ENCODE measurements around the gene TAF13. TPM values are rescaled to one million over a fixed set of nuclear protein-coding genes. Genes with fewer than 3 reads are reported as not detected.

The TAF13 gene
- 63.5 and 69.0 TPM in 2 replicates for total RNA-seq

GRCh38 chr1:109075531-109076490, at the start of gene TAF13:
Gene TAF13 (minus strand): TSS chr1:109076003. CDS start chr1:109075947, 56 bp downstream.

DNA sequence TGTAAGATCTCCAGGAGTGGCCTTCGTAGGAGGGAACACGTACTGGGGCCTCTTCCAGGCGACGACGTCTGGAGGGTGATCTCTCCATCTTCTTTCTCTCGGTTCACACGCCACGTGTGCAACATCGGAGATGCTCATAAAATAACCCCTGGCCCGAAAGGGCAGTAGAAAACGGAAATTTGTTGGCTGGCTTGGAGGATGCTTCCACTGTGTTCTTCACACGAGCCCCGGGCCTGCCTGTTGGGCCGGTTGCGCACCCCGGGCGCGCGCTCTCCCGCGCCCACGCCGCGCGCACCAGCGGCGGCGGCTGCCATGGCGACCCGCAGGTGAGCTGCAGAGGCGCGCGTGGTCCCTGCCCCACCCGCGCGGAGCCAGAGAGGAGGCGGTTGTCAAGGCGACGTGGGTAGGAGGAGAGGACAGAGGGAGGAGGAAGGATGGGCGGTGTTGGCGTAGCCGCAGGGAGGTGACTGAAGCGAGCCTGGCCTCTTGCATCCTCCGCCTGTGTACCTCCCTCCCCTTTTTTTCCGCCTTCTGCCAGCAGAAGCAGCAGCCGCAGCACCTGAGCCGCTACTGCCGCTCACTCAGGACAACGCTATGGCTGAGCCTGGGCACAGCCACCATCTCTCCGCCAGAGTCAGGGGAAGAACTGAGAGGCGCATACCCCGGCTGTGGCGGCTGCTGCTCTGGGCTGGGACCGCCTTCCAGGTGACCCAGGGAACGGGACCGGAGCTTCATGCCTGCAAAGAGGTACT, 38.0 kb upstream of the TAF13 start, which contains the start of gene ELAPOR1:
Gene ELAPOR1 (plus strand): TSS at position 526 of the 752 bp plus-strand sequence. CDS start 69 bp downstream, at position 595.

DNA sequence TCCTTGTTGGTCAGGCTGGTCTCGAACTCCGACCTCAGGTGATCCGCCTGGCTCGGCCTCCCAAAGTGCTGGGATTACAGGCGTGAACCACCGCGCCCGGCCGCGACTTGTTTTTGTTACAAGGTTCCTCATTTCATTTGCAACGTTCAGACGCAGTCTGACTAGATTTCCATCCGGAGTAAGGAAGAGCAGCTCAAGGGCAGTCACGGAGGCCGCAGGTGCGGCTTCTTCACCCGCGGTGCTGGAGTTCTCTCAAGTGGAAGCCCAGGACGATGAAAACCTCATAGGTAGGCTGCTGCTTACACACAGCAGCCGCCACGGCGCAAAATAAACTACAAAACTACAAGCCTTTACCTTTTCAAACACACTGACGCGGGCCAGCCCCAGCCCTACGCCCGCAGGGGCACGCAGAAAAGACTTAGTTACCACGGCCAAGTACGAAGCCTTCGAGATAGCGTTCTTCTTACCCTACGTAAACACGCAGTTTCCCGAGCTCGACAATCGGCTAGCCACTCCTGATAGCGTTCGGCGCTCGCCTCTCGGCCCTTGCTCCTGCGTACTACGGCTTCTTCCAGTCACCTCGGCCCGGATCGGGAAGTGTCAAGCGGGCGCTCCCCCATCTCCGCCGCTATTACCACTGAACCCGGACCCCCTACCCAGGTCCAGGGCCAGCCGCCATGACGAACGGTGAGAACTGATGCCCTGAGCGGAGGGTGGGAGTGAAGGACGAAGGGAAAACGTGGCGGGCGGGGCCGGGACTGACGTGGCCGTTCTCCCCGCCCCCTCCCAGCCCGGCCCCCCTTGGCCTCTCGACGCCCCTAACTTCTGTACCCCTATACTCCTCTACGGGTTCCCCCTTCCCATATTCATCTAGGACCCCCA, 14.6 kb upstream of the TAF13 start, which contains the start of gene TMEM167B:
Gene TMEM167B (plus strand): TSS at position 569 of the 882 bp plus-strand sequence. CDS start 109 bp downstream, at position 678.

DNA sequence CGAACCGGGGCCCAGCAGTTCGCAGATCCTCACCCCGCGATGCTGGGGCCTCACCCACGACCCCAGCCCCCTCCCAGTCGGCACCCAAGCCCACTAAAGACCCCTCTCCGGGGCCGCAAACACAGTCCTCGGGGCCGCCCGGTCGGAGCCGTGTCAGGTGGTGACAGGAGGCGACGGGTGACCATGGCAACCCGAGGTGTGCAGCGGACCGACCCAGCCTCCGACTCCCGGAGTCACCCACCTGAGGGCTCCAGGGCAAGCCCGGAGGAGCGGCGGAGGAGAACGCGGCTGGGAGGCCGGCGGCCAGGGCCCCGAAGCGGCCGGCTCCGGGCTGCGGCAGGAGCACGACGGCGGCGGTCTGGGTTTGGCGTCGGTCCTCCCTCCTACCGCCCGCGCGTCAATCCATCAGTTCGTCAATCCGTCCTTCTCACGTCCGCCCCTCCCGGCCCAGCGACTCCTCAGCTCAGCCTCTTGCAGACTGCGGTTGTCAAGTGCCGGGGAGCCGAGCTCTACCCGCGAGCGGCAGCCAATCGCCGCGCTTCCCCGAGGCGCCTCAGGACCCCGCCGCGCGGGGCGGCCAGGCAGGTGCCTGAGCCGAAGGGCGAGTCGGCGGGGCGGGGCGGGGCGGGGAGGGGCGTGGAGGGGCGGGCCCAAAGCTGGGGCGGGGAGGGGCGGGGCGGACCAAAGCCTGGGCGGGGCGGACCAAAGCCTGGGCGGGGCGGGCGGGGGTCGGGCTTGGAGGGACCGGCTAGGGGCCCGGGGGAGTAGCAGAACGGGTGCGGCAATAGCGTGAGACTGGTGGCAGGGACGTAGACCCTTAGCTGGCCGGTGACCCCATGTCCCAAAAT, 34.0 kb downstream of the TAF13 start, which contains the start of gene WDR47:
Gene WDR47 (minus strand): TSS at position 482 of the 848 bp plus-strand sequence. CDS start 18,590 bp downstream, outside the sequence.

Other genes starting within 250 kb of the TAF13 start
- 0.16 and 0.34 TPM in 2 replicates for gene AKNAD1, start 218.9 kb downstream of the TAF13 start, total RNA-seq
- 21.6 and 22.4 TPM in 2 replicates for gene GPSM2, start 199.0 kb downstream of the TAF13 start, total RNA-seq
- 22.5 and 24.8 TPM in 2 replicates for gene CLCC1, start 112.5 kb downstream of the TAF13 start, total RNA-seq
- 11.7 and 12.5 TPM in 2 replicates for gene WDR47, start 33.9 kb downstream of the TAF13 start, total RNA-seq
- 30.3 and 38.2 TPM in 2 replicates for gene TMEM167B, start 14.8 kb upstream of the TAF13 start, total RNA-seq
- 0.43 and 0.95 TPM in 2 replicates for gene ELAPOR1, start 38.1 kb upstream of the TAF13 start, total RNA-seq
- gene SARS1, start 137.9 kb upstream of the TAF13 start, total RNA-seq = 204 and 392 TPM in 2 replicates
- gene CELSR2, start 173.5 kb upstream of the TAF13 start, total RNA-seq = 0.34 and 0.63 TPM in 2 replicates
- gene PSRC1, start 207.1 kb upstream of the TAF13 start, total RNA-seq = 1.9 and 3.8 TPM in 2 replicates
- gene MYBPHL, start 231.0 kb upstream of the TAF13 start, total RNA-seq = not detected in 2 replicates